PC-3 (cell line): ENCODE measurements around the gene RABL3. TPM values are rescaled to one million over a fixed set of nuclear protein-coding genes. Genes with fewer than 3 reads are reported as not detected.

Experiments used
- ATAC-seq: fragments of 200-7000 bp; cut with Tn5 transposase; 2 replicates; pipeline ENCODE4 v1.9.1; 2020; ENCODE audit warnings: mild to moderate bottlenecking, moderate library complexity
- BruUV-seq: library from RNA; stranded (reverse); fragments of 400-500 nt; replicated peaks from 2 replicates; lab custom pipeline; 2021; lab: Mats Ljungman, UMichigan
- CTCF ChIA-PET: fragments of 300-600 bp; sonication (Branson Sonifier 250); formaldehyde crosslinking; loops from one replicate; lab custom pipeline; 2022; ENCODE audit warnings: antibody characterized with exemption; lab: Charles Lee
- POLR2A ChIA-PET: fragments of 300-600 bp; sonication (Branson Sonifier 250); formaldehyde crosslinking; loops from one replicate; lab custom pipeline; 2022; ENCODE audit warnings: antibody characterized with exemption; ENCODE audit not compliant: unreplicated experiment; lab: Charles Lee
- DNase-seq: peaks from one replicate; pipeline ENCODE4 v3.0.0-alpha.2; 2015
- H2AFZ ChIP-seq: fragments of 300-600 bp; sonication (generic); 2 replicates; pipeline ENCODE4 v1.6.0; 2016; ENCODE audit warnings: antibody characterized with exemption, low read length
- H3F3A ChIP-seq: fragments of 300-600 bp; sonication (generic); one replicate; pipeline ENCODE4 v1.6.0; 2017; ENCODE audit warnings: antibody characterized with exemption, low read length, control low read depth, mild to moderate bottlenecking; ENCODE audit not compliant: unreplicated experiment
- H3K27ac ChIP-seq: fragments of 300-600 bp; sonication (generic); 2 replicates; pipeline ENCODE4 v1.5.1; 2016; ENCODE audit warnings: mild to moderate bottlenecking, low read length
- H3K27me3 ChIP-seq: fragments of 300-600 bp; sonication (generic); 2 replicates; pipeline ENCODE4 v1.6.1; 2016; ENCODE audit warnings: low read length, mixed read lengths
- H3K36me3 ChIP-seq: fragments of 300-600 bp; sonication (generic); 2 replicates; pipeline ENCODE4 v1.6.1; 2016; ENCODE audit warnings: low read depth, mixed run types, low read length, mixed read lengths
- H3K4me1 ChIP-seq: fragments of 300-600 bp; sonication (generic); 2 replicates; pipeline ENCODE4 v1.5.1; 2016; ENCODE audit warnings: low read length; ENCODE audit not compliant: insufficient read depth
- H3K4me2 ChIP-seq: fragments of 300-600 bp; sonication (generic); 2 replicates; pipeline ENCODE4 v1.6.0; 2016; ENCODE audit warnings: low read length
- H3K4me3 ChIP-seq: fragments of 300-600 bp; sonication (generic); 2 replicates; pipeline ENCODE4 v1.5.1; 2016; ENCODE audit warnings: mild to moderate bottlenecking, low read length, mixed read lengths
- H3K79me2 ChIP-seq: fragments of 300-600 bp; sonication (generic); 2 replicates; pipeline ENCODE4 v1.6.1; 2017; ENCODE audit warnings: low read length, mixed read lengths
- H3K9ac ChIP-seq: fragments of 300-600 bp; sonication (generic); 2 replicates; pipeline ENCODE4 v1.6.0; 2016; ENCODE audit warnings: mild to moderate bottlenecking, low read length
- H3K9me2 ChIP-seq: fragments of 300-600 bp; sonication (generic); replicated peaks from 2 replicates; pipeline ENCODE4 v1.6.1; 2016; ENCODE audit warnings: mixed run types, low read length, mixed read lengths
- H3K9me3 ChIP-seq: fragments of 300-600 bp; sonication (generic); 2 replicates; pipeline ENCODE4 v1.6.1; 2016; ENCODE audit warnings: low read length, mixed read lengths
- H4K20me1 ChIP-seq: fragments of 300-600 bp; sonication (generic); 2 replicates; pipeline ENCODE4 v1.6.1; 2016; ENCODE audit warnings: low read length, mixed read lengths
- CTCF ChIP-seq: fragments of 300-600 bp; sonication (generic); conservative IDR thresholded peaks from 2 replicates; pipeline ENCODE4 v1.5.1; 2017; ENCODE audit warnings: antibody characterized with exemption, low read depth, mild to moderate bottlenecking, low read length
- EZH2 ChIP-seq: fragments of 300-600 bp; sonication (generic); IDR thresholded peaks from one replicate; pipeline ENCODE4 v1.6.1; 2017; ENCODE audit warnings: antibody characterized with exemption, mild to moderate bottlenecking, low read length; ENCODE audit not compliant: unreplicated experiment
- EZH2phosphoT487 ChIP-seq: fragments of 300-600 bp; sonication (generic); IDR thresholded peaks from 2 replicates; pipeline ENCODE4 v1.6.1; 2018; ENCODE audit warnings: mild to moderate bottlenecking, antibody characterized with exemption, low read length, borderline replicate concordance
- intact Hi-C: fragments of 100-400 bp; cut with micrococcal nuclease; formaldehyde crosslinking; loops from 2 replicates; pipeline ENCODE4 v1.9.0; 2023
- total RNA-seq: library from RNA; depleted of rRNA; stranded (reverse); fragments of >200 nt; gene quantifications from 2 replicates; pipeline ENCODE4 v1.2.3, GENCODE V29; 2014

RABL3 gene
- total RNA-seq, 1 experiment from 2014 or later: 24.3 TPM

GRCh38 chr3:120713262-120713661, 29.1 kb downstream of the RABL3 start:
- no peak for ATAC-seq
- Histone ChIP-seq H3K36me3 (no peaks in the 10 kb centered on the region), H3K4me3 (no peak overlapping the region), H3K9ac (no peak overlapping the region), H3K4me1 (no peaks in the 10 kb centered on the region), H3K9me2 (no peaks in the 10 kb centered on the region), H3K4me2 (no peak overlapping the region), H3K27me3 (no peaks in the 10 kb centered on the region), H2AFZ (no peak overlapping the region), H3K9me3 (no peaks in the 10 kb centered on the region), H3F3A (no peaks in the 10 kb centered on the region), H4K20me1 (no peaks in the 10 kb centered on the region), H3K79me2 (no peaks in the 10 kb centered on the region), H3K27ac (no peak overlapping the region)
- POLR2A ChIA-PET: interaction anchor here (0.6 kb wide), 1 partner anchor 1915 kb away, joined by 5 read pairs; no protein-coding TSS in a partner anchor
- BruUV-seq: no TSS peak
- TF ChIP-seq EZH2 (no peak), EZH2phosphoT487 (no peak), CTCF (no peak)
- CTCF ChIA-PET: no interaction called here
- intact Hi-C loops: no loop called here
- no peak for DNase-seq

DNA sequence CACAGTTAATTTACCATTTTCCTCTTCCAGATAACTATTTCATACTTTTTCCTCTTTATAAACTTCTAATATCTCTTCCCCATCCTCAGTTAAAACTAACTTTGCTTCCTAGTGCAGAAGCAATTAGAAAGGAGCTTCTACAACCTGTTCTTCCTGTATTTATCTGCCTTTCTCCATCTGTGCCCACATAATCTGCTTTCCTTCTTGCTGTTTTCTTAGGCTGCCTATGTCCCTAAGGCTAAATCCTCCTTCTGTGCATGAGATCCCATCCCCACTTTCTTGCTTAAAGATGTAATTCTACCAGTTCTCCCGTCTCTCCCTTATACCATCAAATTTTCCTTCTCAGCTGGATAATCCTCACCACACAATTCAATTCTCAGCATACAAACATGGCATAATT, 31.9 kb downstream of the RABL3 start:
- BruUV-seq: no TSS peak
- no peak for DNase-seq
- no peak for ATAC-seq
- TF ChIP-seq CTCF (no peak), EZH2 (no peak), EZH2phosphoT487 (no peak)
- no peak overlapping the region for H3K27ac ChIP-seq
- H3K4me1 ChIP-seq: no peaks in the 10 kb centered on the region
- H2AFZ ChIP-seq: no peak overlapping the region
- H3K9me3 ChIP-seq: no peaks in the 10 kb centered on the region
- H3K4me2 ChIP-seq: no peak overlapping the region
- no peaks in the 10 kb centered on the region for H4K20me1 ChIP-seq
- no peaks in the 10 kb centered on the region for H3K79me2 ChIP-seq
- no peaks in the 10 kb centered on the region for H3F3A ChIP-seq
- ChIA-PET CTCF (no interaction called here), POLR2A (no interaction called here)
- H3K9ac ChIP-seq: no peak overlapping the region
- H3K9me2 ChIP-seq: no peaks in the 10 kb centered on the region
- H3K27me3 ChIP-seq: no peaks in the 10 kb centered on the region
- peaks cover under 1% of the 10 kb centered on the region; the same call in 1 of the 2 replicates for H3K36me3 ChIP-seq
- intact Hi-C loops: no loop called here
- no peak overlapping the region for H3K4me3 ChIP-seq

DNA sequence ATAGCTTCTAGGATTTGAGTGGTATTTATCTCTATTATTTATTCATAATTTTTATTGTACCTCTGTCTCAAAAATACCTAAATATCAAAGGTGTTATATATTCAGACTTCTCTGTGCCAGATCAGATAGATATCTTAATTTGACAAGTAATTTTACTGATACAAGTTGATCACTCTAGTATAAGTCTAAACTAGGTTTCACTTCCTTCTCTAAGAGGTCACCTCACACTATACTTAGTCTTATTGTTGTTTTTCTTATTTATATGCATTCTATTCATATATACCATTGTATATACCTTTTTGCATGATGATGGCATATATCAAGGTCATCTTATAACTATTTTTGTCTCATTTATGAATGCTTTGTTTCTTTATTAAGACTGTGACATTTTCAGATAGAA, 33.9 kb downstream of the RABL3 start:
- Histone ChIP-seq H3K36me3 (peaks cover 12% of the 10 kb centered on the region), H3K4me2 (no peak overlapping the region), H3K9ac (no peak overlapping the region), H4K20me1 (no peaks in the 10 kb centered on the region), H3K4me3 (no peak overlapping the region), H3K79me2 (no peaks in the 10 kb centered on the region), H2AFZ (no peak overlapping the region), H3F3A (no peaks in the 10 kb centered on the region), H3K9me3 (no peaks in the 10 kb centered on the region), H3K27ac (no peak overlapping the region), H3K27me3 (no peaks in the 10 kb centered on the region), H3K4me1 (no peaks in the 10 kb centered on the region; the same call in 1 of the 2 replicates), H3K9me2 (no peaks in the 10 kb centered on the region)
- DNase-seq (no peak), ATAC-seq (no peak)
- BruUV-seq: no TSS peak
- TF ChIP-seq CTCF: no peak
- no peak for TF ChIP-seq EZH2phosphoT487
- no peak for TF ChIP-seq EZH2
- ChIA-PET CTCF (no interaction called here), POLR2A (no interaction called here)
- intact Hi-C loops: no loop called here
